NOMO-1 (cell line): ENCODE results near the gene WFDC1.

ENCODE experiments used
- DNase-seq, 2 experiments: peaks; one replicate each; lab custom pipeline; 2025; ENCODE audit not compliant: unreplicated experiment in 2 of 2; lab: John Stamatoyannopoulos, UW

Gene WFDC1

DNA sequence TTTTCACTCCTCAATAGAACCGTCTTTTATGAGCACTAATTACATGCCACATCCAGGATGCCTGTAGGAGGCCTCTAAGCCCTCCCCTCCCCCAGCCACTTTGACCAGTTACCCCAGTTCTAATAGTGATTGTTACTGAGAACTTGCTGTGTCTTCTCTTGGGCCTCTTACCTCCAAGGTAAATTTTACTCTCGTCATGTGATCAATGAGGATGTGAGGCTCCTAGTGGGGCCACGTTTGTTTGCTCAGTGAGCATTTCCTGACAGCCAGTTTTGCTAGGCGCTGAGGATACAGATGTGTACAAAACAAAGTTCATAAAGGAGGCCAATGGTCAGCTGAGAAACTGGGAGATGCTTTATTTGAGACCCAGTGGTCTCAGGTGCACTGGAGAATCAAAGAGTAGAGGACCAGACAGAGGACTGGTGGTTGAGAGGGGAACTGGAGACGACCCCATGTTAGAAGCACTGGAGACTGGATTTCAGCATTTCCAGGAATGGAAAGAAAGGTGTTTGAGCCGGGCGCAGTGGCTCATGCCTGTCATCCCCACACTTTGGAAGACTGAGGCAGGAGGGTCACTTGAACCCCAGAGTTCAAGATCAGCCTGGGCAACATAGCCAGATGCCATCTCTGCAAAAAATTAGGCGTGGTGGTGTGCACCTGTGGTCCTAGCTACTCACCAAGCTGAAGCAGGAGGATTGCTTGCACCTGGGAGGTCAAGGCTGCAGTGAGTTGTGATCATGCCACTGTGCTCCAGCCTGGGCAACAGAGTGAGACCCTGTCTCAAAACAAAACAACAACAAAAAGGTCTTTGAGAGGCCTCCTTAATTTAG lies 76.3 kb downstream of the WFDC1 start:
- no peak for DNase-seq

DNA sequence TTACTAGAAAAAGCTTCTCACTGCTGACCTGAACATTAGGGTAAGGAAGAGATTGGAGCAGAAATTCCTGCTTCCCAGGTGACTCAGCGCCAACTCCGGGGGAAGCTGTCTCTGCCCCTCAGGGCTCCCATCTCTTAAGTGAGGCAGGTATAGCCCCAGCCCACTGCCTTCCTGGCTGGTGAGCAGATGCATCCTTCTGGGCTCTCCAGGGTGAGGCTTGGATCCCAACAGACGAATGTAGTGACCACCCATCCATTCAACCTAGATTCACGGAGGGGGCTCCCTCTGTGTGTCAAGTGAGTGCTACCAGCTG lies 76.8 kb downstream of the WFDC1 start:
- DNase-seq, result no peak

DNA sequence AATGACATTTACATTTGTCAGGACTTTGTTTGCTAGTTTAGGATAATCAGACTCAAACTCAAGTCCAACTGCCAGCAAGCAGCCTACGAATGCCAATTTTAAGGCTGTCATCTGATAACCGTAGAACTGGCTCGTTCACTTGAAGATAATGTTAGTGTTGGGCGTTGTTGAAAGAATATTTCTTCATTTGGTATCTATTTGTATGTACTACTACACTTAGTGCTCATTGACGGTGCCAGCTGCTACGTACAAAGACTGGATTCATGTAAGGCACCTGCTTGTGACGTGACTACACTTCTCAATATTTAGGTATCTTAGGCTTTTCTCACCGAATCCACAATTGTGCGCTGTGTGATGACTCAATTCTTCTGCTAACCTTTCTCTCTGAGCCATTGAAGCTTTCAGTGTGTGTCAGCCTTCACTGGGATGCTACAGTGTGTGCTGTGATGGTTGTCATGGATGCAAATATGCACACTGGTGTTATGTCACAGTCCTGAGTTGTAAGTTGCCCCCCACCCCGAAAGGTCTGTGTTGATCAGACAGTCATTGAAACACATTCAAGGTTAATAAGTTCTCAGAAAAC lies 79.3 kb downstream of the WFDC1 start:
- DNase-seq, result no peak

GRCh38 chr16:84378099-84378498 lies 83.4 kb downstream of the WFDC1 start:
- no peak for DNase-seq

- DNase-seq, result no peak
Observed at GRCh38 chr16:84378567-84378966, 83.9 kb downstream of the WFDC1 start.

DNA sequence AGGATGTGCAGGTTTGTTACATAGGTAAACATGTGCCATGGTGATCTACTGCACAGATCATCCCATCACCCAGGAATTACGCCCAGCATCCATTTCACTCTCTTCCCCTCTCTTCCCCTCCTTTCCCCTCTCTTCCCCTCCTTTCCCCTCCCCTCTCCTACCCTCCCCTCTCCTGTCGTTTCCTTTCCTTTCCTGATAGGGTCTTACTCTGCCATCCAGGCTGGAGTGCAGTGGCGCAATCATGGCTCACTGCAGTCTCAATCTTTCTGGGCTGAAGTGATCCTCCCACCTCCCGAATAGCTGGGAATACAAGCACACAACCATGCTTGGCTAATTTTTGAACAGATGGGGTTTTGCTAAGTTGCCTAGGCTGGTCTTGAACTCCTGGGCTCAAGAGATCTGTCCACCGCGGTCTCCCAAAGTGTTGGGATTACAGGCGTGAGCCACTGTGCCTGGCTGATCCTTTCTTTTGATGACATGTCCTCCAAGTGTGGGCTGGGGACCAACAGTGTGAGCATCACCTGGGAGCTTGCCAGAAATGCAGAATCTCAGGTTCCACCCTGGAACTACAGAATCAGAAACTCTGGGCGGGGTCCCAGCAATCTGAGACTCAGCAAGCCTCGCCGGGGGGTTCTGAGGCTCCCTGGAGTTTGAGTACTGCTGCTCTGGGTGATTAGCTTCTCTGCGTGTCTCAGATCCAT lies 84.5 kb downstream of the WFDC1 start:
- DNase-seq, result no peak
